Duodenal mucosa (tissue), 2 donors: ENCODE measurements around the gene ADAMTS17.
"Not testable (repeated sequence)": the region's sequence is repeated elsewhere in the genome, so short reads cannot be mapped to it uniquely, and the experiment has no call there.

ENCODE experiments used
- H3K27ac ChIP-seq: one replicate; pipeline ENCODE4 v1.7.0; 2013; ENCODE audit warnings: low read depth, low read length
- H3K27me3 ChIP-seq, 2 donors: one replicate each; pipeline ENCODE4 v1.7.0; 2013; ENCODE audit warnings: low read length in 2 of 2, control low read depth in 1 of 2; ENCODE audit not compliant: insufficient read depth in 2 of 2, control insufficient read depth in 1 of 2
- H3K36me3 ChIP-seq, 2 donors: one replicate each; pipeline ENCODE4 v1.7.0; 2013; ENCODE audit warnings: low read length in 2 of 2, control low read depth in 1 of 2; ENCODE audit not compliant: insufficient read depth in 2 of 2, control insufficient read depth in 1 of 2
- H3K4me1 ChIP-seq, 2 donors: one replicate each; pipeline ENCODE4 v1.7.0; 2013; ENCODE audit warnings: low read length in 2 of 2, control low read depth in 1 of 2; ENCODE audit not compliant: insufficient read depth in 2 of 2, control insufficient read depth in 1 of 2
- H3K4me3 ChIP-seq, 2 donors: one replicate each; pipeline ENCODE4 v1.7.0; 2013; ENCODE audit warnings: low read length in 2 of 2, low read depth in 1 of 2
- H3K9ac ChIP-seq, 2 donors: one replicate each; pipeline ENCODE4 v1.7.0; 2013; ENCODE audit warnings: low read length in 2 of 2, low read depth in 1 of 2
- H3K9me3 ChIP-seq, 2 donors: one replicate each; pipeline ENCODE4 v1.7.0; 2013; ENCODE audit warnings: low read length in 2 of 2, control low read depth in 1 of 2; ENCODE audit not compliant: control insufficient read depth in 1 of 2

ADAMTS17 gene

GRCh38 chr15:100081454-100081853 is 260.3 kb downstream of the ADAMTS17 start:
- no peaks in the 10 kb centered on the region for H3K9me3 ChIP-seq
- H3K36me3 ChIP-seq: no peaks in the 10 kb centered on the region
- H3K4me1 ChIP-seq: no peaks in the 10 kb centered on the region
- no peak overlapping the region for H3K9ac ChIP-seq
- H3K4me3 ChIP-seq: no peak overlapping the region
- H3K27ac ChIP-seq: no peak overlapping the region
- no peaks in the 10 kb centered on the region for H3K27me3 ChIP-seq

- Histone ChIP-seq H3K9me3 (no peaks in the 10 kb centered on the region), H3K27me3 (no peaks in the 10 kb centered on the region), H3K9ac (no peak overlapping the region), H3K36me3 (no peaks in the 10 kb centered on the region), H3K4me1 (no peaks in the 10 kb centered on the region), H3K4me3 (no peak overlapping the region), H3K27ac (no peak overlapping the region)
Measured at GRCh38 chr15:100078511-100079220, 263.1 kb downstream of the ADAMTS17 start.

DNA sequence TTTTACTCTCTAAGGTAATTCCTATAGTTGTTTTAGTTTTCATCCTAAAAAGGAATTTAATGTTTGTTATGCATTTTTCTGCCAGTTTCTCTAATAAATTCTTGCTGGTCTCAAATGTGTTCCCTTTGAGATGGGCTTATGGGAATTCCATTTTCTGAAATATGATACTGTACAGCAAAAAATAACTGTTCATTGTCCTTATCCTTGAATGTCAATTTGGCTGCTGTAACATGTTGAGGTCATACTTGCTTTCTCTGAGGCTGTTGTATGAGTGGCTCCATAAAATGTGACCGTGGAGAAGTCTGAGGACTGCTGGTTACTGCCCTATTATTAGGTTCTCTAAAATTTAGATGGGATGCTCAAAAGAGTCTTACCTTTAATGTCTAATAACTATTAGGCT is 266.5 kb downstream of the ADAMTS17 start:
- no peak overlapping the region for H3K9ac ChIP-seq
- no peak overlapping the region for H3K27ac ChIP-seq
- H3K4me1 ChIP-seq: no peaks in the 10 kb centered on the region
- H3K27me3 ChIP-seq: no peaks in the 10 kb centered on the region
- no peak overlapping the region for H3K4me3 ChIP-seq
- H3K36me3 ChIP-seq: no peaks in the 10 kb centered on the region
- H3K9me3 ChIP-seq: no peaks in the 10 kb centered on the region

GRCh38 chr15:100073982-100074381 is 267.8 kb downstream of the ADAMTS17 start:
- H3K36me3 ChIP-seq: no peaks in the 10 kb centered on the region
- H3K27ac ChIP-seq: no peak overlapping the region
- H3K4me3 ChIP-seq: no peak overlapping the region
- no peaks in the 10 kb centered on the region for H3K27me3 ChIP-seq
- H3K9me3 ChIP-seq: no peaks in the 10 kb centered on the region
- no peaks in the 10 kb centered on the region for H3K4me1 ChIP-seq
- no peak overlapping the region for H3K9ac ChIP-seq

GRCh38 chr15:100066521-100067280 is 275.1 kb downstream of the ADAMTS17 start:
- H3K9me3 ChIP-seq, H3K27ac ChIP-seq, H3K9ac ChIP-seq, H3K4me3 ChIP-seq, H3K36me3 ChIP-seq, H3K27me3 ChIP-seq, H3K4me1 ChIP-seq: not testable (repeated sequence)

DNA sequence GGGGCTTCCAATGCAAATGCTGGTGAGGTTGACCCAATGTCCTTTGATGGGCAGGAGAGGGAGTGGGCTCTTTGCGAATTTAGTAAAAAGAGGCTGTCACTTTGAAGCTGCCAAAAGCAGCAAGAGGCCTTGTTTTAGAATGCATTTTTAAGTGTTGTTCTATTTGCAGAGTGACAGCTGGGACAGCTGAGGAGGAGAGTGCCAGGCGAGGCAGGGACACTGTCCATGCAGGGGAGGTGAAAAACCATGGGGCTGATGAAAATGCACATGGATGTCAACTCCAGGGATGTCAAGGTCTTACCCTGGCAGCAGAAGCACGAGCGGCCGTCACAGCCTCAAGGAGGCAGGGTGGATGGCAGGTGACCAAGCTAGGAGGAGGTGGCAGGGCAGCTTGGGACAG is 279.8 kb downstream of the ADAMTS17 start:
- Histone ChIP-seq H3K27ac (no peak overlapping the region), H3K36me3 (no peaks in the 10 kb centered on the region), H3K9me3 (no peaks in the 10 kb centered on the region), H3K27me3 (no peaks in the 10 kb centered on the region), H3K9ac (no peak overlapping the region), H3K4me3 (no peak overlapping the region), H3K4me1 (no peaks in the 10 kb centered on the region)

DNA sequence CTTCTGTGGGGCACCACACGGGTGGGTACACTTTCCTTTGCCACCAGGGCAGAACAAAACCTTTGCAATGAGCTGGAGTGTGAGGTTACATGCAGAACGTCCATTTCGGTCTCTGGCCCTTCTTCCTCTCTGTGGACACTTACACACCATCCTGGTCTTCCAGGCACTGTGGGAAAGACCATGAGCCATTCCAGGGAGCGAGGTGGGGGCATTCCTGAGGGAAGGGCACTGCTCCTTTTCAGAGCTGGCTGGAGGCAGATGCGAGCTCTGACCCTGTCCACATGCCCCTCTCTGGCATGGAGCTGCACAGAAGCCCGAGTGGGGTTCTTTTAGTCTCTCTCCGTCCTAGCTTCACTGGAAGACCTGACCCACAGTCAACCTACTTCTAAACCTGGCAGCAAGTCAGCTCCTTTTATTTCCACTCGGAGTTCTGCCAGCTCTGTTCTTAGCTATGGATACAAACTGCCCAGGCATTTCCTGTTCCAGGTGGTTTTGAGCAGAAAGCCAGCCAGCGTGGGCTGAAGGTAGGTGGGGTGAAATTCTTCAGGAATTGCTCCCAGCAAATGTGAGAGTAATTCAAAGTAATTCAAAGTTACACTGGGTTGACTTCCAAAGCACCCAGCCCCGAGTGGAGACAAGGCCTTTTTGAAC is 281.4 kb downstream of the ADAMTS17 start:
- Histone ChIP-seq H3K9ac (no peak overlapping the region), H3K36me3 (no peaks in the 10 kb centered on the region), H3K4me3 (no peak overlapping the region), H3K4me1 (no peaks in the 10 kb centered on the region), H3K27ac (no peak overlapping the region), H3K27me3 (no peaks in the 10 kb centered on the region), H3K9me3 (no peaks in the 10 kb centered on the region)

DNA sequence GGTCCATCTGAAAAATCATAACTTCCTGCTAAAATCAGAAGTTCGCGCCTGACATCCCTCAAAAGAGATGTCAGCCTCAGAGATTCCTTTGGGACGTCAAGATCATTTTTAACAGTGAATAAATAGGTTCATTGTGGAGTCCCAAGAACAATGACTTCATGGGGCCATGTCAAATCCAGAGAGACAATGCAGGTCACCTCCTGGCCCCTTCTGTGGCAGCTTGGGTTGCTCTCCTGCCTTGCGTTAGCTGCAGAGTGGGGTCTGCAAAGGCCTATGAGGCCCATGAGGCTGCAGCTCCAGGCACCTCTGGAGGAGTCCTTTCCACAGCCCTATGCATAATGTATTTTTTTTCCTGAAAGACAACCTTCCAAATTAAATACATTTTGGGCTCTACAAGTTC is 282.3 kb downstream of the ADAMTS17 start:
- H3K4me1 ChIP-seq: no peaks in the 10 kb centered on the region

GRCh38 chr15:100059094-100059493 is 282.7 kb downstream of the ADAMTS17 start:
- no peak overlapping the region for H3K4me3 ChIP-seq
- no peaks in the 10 kb centered on the region for H3K9me3 ChIP-seq
- H3K27ac ChIP-seq: no peak overlapping the region
- no peaks in the 10 kb centered on the region for H3K27me3 ChIP-seq
- no peaks in the 10 kb centered on the region for H3K4me1 ChIP-seq
- no peaks in the 10 kb centered on the region for H3K36me3 ChIP-seq
- H3K9ac ChIP-seq: no peak overlapping the region

More for the DNA sequence above, 282.3 kb downstream of the ADAMTS17 start:
- no peak overlapping the region for H3K27ac ChIP-seq
- H3K9ac ChIP-seq: no peak overlapping the region
- no peaks in the 10 kb centered on the region for H3K36me3 ChIP-seq
- no peak overlapping the region for H3K4me3 ChIP-seq
- no peaks in the 10 kb centered on the region for H3K9me3 ChIP-seq
- no peaks in the 10 kb centered on the region for H3K27me3 ChIP-seq

- Histone ChIP-seq H3K27ac (no peak overlapping the region), H3K4me3 (no peak overlapping the region), H3K36me3 (no peaks in the 10 kb centered on the region), H3K4me1 (no peaks in the 10 kb centered on the region), H3K9me3 (no peaks in the 10 kb centered on the region), H3K9ac (no peak overlapping the region), H3K27me3 (no peaks in the 10 kb centered on the region)
Measured at GRCh38 chr15:100058458-100058857, 283.3 kb downstream of the ADAMTS17 start.
